ENCODE measurements around the gene PDGFRA. TPM values are rescaled to one million over a fixed set of nuclear protein-coding genes. Genes with fewer than 3 reads are reported as not detected.

The PDGFRA gene
- total RNA-seq, 1 experiment from 2014 or later = 6.8 TPM

DNA sequence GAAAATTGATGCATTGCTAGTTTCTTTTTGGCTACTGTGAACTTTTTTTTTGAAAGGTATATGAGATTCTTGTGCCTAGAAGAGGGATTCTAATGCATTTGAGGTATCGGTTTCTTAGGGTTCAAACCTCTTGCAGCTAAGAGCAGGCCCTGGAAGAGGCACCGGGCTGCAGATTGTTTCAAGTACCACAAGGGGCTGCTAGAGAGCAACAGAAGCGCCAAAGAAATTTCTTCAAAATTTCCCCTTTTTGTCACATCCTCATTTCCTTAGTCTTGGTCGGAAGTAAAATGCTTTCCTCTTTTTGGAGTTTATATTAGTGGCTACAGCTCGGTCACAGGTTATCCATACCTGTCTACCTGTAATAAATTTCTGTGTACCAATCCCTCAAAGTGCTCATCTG lies 89.8 kb downstream of the PDGFRA start:
- Histone ChIP-seq H3K56ac (ENCODE audit: insufficient read length, low read depth, low read length) (no peak overlapping the region), H3K4ac (ENCODE audit: low read depth, low read length) (no peak overlapping the region), H3K27ac (ENCODE audit: insufficient read length, low read depth, low read length) (no peak overlapping the region), H3K4me2 (ENCODE audit: insufficient read depth, insufficient read length, low read length) (no peak overlapping the region), H4K91ac (ENCODE audit: insufficient read length, low read depth, low read length) (no peak overlapping the region), H3K14ac (ENCODE audit: insufficient read depth, low read length) (no peak overlapping the region), H3K18ac (ENCODE audit: insufficient read length, low read depth, low read length) (no peak overlapping the region), H2BK15ac (ENCODE audit: low read depth, low read length) (no peak overlapping the region), H2AFZ (ENCODE audit: low read length) (no peak overlapping the region), H3K4me1 (ENCODE audit: insufficient read depth, low read length) (no peaks in the 10 kb centered on the region), H3T11ph (ENCODE audit: low read length) (no peak overlapping the region), H4K8ac (replicated peaks; ENCODE audit: insufficient read length, low read depth, low read length) (no peak overlapping the region), H2AK5ac (ENCODE audit: insufficient read length, low read length) (no peak overlapping the region), H2BK20ac (ENCODE audit: low read depth, low read length, poor library complexity, severe bottlenecking) (no peak overlapping the region), H3K27me3 (ENCODE audit: insufficient read depth, low read length) (no peaks in the 10 kb centered on the region), H3K23me2 (ENCODE audit: insufficient read length, low read depth, low read length, poor library complexity, severe bottlenecking) (no peaks in the 10 kb centered on the region), H4K5ac (ENCODE audit: insufficient read length, low read depth, low read length) (no peak overlapping the region), H3K79me1 (ENCODE audit: insufficient read depth, low read depth, low read length, poor library complexity, severe bottlenecking) (no peaks in the 10 kb centered on the region), H2BK120ac (ENCODE audit: low read depth, low read length, poor library complexity, severe bottlenecking) (no peak overlapping the region), H3K23ac (ENCODE audit: insufficient read length, low read depth, low read length) (no peak overlapping the region), H4K20me1 (ENCODE audit: control insufficient read depth, insufficient read depth, insufficient read length) (no peaks in the 10 kb centered on the region), H3K9ac (ENCODE audit: extremely low read depth, insufficient read length, low read length) (no peak overlapping the region), H3K79me2 (ENCODE audit: insufficient read depth, low read length) (no peaks in the 10 kb centered on the region), H2BK12ac (ENCODE audit: insufficient read length, low read depth, low read length) (no peak overlapping the region), H2BK5ac (ENCODE audit: insufficient read length, low read length) (no peak overlapping the region), H3K9me3 (ENCODE audit: control insufficient read depth, low read depth, low read length) (no peaks in the 10 kb centered on the region)
- Mint-ChIP-seq H3K4me1 (peaks cover 4 to 5% of the 10 kb centered on the region in 2 experiments; a peak in 2 of 4 replicates), H3K9me3 (no peaks in the 10 kb centered on the region), H3K27ac (no peak overlapping the region), H3K36me3 (ENCODE audit: insufficient read depth in 1 of 3, low read depth in 3 of 3) (no peaks in the 10 kb centered on the region; a peak in 1 of 7 replicates), H3K27me3 (ENCODE audit: low read depth) (no peaks in the 10 kb centered on the region; the same call in 1 of the 2 replicates), H3K4me3 (no peak overlapping the region)
- TF ChIP-seq, protein P1, sequence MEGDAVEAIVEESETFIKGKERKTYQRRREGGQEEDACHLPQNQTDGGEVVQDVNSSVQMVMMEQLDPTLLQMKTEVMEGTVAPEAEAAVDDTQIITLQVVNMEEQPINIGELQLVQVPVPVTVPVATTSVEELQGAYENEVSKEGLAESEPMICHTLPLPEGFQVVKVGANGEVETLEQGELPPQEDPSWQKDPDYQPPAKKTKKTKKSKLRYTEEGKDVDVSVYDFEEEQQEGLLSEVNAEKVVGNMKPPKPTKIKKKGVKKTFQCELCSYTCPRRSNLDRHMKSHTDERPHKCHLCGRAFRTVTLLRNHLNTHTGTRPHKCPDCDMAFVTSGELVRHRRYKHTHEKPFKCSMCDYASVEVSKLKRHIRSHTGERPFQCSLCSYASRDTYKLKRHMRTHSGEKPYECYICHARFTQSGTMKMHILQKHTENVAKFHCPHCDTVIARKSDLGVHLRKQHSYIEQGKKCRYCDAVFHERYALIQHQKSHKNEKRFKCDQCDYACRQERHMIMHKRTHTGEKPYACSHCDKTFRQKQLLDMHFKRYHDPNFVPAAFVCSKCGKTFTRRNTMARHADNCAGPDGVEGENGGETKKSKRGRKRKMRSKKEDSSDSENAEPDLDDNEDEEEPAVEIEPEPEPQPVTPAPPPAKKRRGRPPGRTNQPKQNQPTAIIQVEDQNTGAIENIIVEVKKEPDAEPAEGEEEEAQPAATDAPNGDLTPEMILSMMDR (conservative IDR thresholded peaks at IDR 0.05) = peak; percentile 92
- peak; percentile 42 for DNase-seq
- no CpG with 5 or more reads among the region's 5 CpGs for WGBS (ENCODE audit: extremely low coverage, insufficient read length, low lambda C conversion rate)
